Measurements from ENCODE around the gene ARPIN.

GRCh38 chr15:89948796-89949195 is 36.0 kb upstream of the ARPIN start:
- no peak for TF ChIP-seq CTCF (IDR thresholded peaks at IDR 0.05)
- TF ChIP-seq POLR2A (IDR thresholded peaks at IDR 0.05) = no peak

Data from right lobe of liver (tissue), 4 donors.